ENCODE data around the gene HOXD9. TPM values are rescaled to one million over a fixed set of nuclear protein-coding genes. Genes with fewer than 3 reads are reported as not detected.
A peak's percentile ranks its signal among the peaks of the same experiment; 100 is the strongest.

HOXD9 gene
- polyA plus RNA-seq, 3 donors, result not detected

- Histone ChIP-seq H3K27ac (ENCODE audit: low read depth in 1 of 2, low read length in 2 of 2) (no peak overlapping the region), H3K4me2 (replicated peaks; ENCODE audit: extremely low read depth, low read length, poor library complexity, severe bottlenecking) (no peak overlapping the region), H4K20me1 (ENCODE audit: insufficient read depth, low read length) (no peaks in the 10 kb centered on the region), H3K79me2 (ENCODE audit: insufficient read depth, low read length) (no peaks in the 10 kb centered on the region), H3K36me3 (replicated peaks in 1 of 2; ENCODE audit: control insufficient read depth in 1 of 2, insufficient read depth in 2 of 2, low read length in 2 of 2) (no peaks in the 10 kb centered on the region), H3K27me3 (ENCODE audit: control insufficient read depth in 2 of 2, insufficient read depth in 2 of 2, low read length in 2 of 2) (peaks cover 99% of the 10 kb centered on the region in 2 donors), H3K9ac (ENCODE audit: insufficient read depth, low read length, poor library complexity, severe bottlenecking) (no peak overlapping the region), H3K9me3 (replicated peaks in 1 of 2; ENCODE audit: control insufficient read depth in 1 of 2, insufficient read depth in 1 of 2, low read length in 2 of 2) (peaks cover 7 to 57% of the 10 kb centered on the region in 2 donors), H2AFZ (ENCODE audit: insufficient read depth, low read depth, low read length, poor library complexity, severe bottlenecking) (no peak overlapping the region), H3K4me1 (ENCODE audit: control insufficient read depth in 1 of 2, insufficient read depth in 2 of 2, low read length in 2 of 2) (peaks cover 20 to 23% of the 10 kb centered on the region in 2 donors), H3K4me3 (replicated peaks in 1 of 3; ENCODE audit: low read depth in 2 of 3, low read length in 3 of 3) (no peak overlapping the region)
- peaks cover 94 to 100% (median 95%) of the 10 kb centered on the region in 3 donors for H3K27me3 Mint-ChIP-seq (ENCODE audit: low read depth in 3 of 3)
- H3K9me3 Mint-ChIP-seq, result peaks cover 0 to 39% (median 28%) of the 10 kb centered on the region in 7 donors
- no peak for DNase-seq
- WGBS (ENCODE audit: insufficient coverage), result 0% methylated on average over 1 of the region's 2 CpGs
- intact Hi-C loops (cut with micrococcal nuclease), result no loop called here
- H3K4me3 Mint-ChIP-seq, result peak overlapping the region in 1 of 2 donors; percentile 68
- no peak for TF ChIP-seq CTCF (IDR thresholded peaks at IDR 0.05)
- H3K36me3 Mint-ChIP-seq, result peaks cover 0 to 10% of the 10 kb centered on the region in 2 donors
- H3K4me1 Mint-ChIP-seq, result peaks cover 35% of the 10 kb centered on the region
- H3K27ac Mint-ChIP-seq, result no peak overlapping the region
These were observed 14.7 kb downstream of the HOXD9 start for GRCh38 chr2:176137252-176137580.

DNA sequence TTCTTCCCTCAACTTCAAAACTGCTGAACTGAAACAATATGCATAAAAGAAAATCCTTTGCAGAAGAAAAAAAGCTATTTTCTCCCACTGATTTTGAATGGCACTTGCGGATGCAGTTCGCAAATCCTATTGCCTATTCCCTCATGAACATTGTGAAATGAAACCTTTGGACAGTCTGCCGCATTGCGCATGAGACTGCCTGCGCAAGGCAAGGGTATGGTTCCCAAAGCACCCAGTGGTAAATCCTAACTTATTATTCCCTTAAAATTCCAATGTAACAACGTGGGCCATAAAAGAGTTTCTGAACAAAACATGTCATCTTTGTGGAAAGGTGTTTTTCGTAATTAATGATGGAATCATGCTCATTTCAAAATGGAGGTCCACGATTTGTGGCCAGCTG lies 15.4 kb downstream of the HOXD9 start:
- no peak for DNase-seq
- Histone ChIP-seq H3K36me3 (replicated peaks in 1 of 2; ENCODE audit: control insufficient read depth in 1 of 2, insufficient read depth in 2 of 2, low read length in 2 of 2) (no peaks in the 10 kb centered on the region), H3K27ac (ENCODE audit: low read depth in 1 of 2, low read length in 2 of 2) (no peak overlapping the region), H4K20me1 (ENCODE audit: insufficient read depth, low read length) (no peaks in the 10 kb centered on the region), H3K79me2 (ENCODE audit: insufficient read depth, low read length) (no peaks in the 10 kb centered on the region), H3K4me3 (replicated peaks in 1 of 3; ENCODE audit: low read depth in 2 of 3, low read length in 3 of 3) (no peak overlapping the region), H3K4me2 (replicated peaks; ENCODE audit: extremely low read depth, low read length, poor library complexity, severe bottlenecking) (no peak overlapping the region), H3K27me3 (ENCODE audit: control insufficient read depth in 2 of 2, insufficient read depth in 2 of 2, low read length in 2 of 2) (peaks cover 99% of the 10 kb centered on the region in 2 donors), H3K9me3 (replicated peaks in 1 of 2; ENCODE audit: control insufficient read depth in 1 of 2, insufficient read depth in 1 of 2, low read length in 2 of 2) (peaks cover 7 to 50% of the 10 kb centered on the region in 2 donors), H3K4me1 (ENCODE audit: control insufficient read depth in 1 of 2, insufficient read depth in 2 of 2, low read length in 2 of 2) (peaks cover 17 to 19% of the 10 kb centered on the region in 2 donors), H2AFZ (ENCODE audit: insufficient read depth, low read depth, low read length, poor library complexity, severe bottlenecking) (no peak overlapping the region), H3K9ac (ENCODE audit: insufficient read depth, low read length, poor library complexity, severe bottlenecking) (no peak overlapping the region)
- H3K27me3 Mint-ChIP-seq (ENCODE audit: low read depth in 3 of 3), result peaks cover 93 to 100% (median 94%) of the 10 kb centered on the region in 3 donors
- intact Hi-C loops (cut with micrococcal nuclease), result no loop called here
- H3K36me3 Mint-ChIP-seq, result peaks cover 0 to 10% of the 10 kb centered on the region in 2 donors
- H3K4me3 Mint-ChIP-seq, result peak overlapping the region in 1 of 2 donors; percentile 68
- no peak overlapping the region for H3K27ac Mint-ChIP-seq
- TF ChIP-seq CTCF (IDR thresholded peaks at IDR 0.05), result no peak
- peaks cover 31% of the 10 kb centered on the region for H3K4me1 Mint-ChIP-seq
- 42% methylated on average over 2 of the region's 8 CpGs for WGBS (ENCODE audit: insufficient coverage)
- H3K9me3 Mint-ChIP-seq, result peaks cover 0 to 35% (median 26%) of the 10 kb centered on the region in 7 donors

Data from CD14-positive monocyte (primary cell).